WERI-Rb-1 (cell line): ENCODE data around the gene FGFR2.
"Not testable (repeated sequence)": the region's sequence is repeated elsewhere in the genome, so short reads cannot be mapped to it uniquely, and the experiment has no call there.

Experiments used
- DNase-seq: peaks from one replicate; pipeline ENCODE4 v3.0.0-alpha.2; 2020
- H3K27ac ChIP-seq: fragments of 250-450 bp; sonication (Bioruptor Pico); 2 replicates; pipeline ENCODE4 v1.5.1; 2020; ENCODE audit warnings: mild to moderate bottlenecking, moderate library complexity
- H3K27me3 ChIP-seq: fragments of 250-450 bp; sonication (Bioruptor Pico); 2 replicates; pipeline ENCODE4 v1.5.1; 2021; ENCODE audit warnings: mild to moderate bottlenecking, low read depth, moderate library complexity; ENCODE audit not compliant: insufficient read depth, severe bottlenecking
- H3K36me3 ChIP-seq: fragments of 250-450 bp; sonication (Bioruptor Pico); 2 replicates; pipeline ENCODE4 v1.5.1; 2020; ENCODE audit warnings: mild to moderate bottlenecking, moderate library complexity
- H3K4me3 ChIP-seq: 2 replicates; pipeline ENCODE4 v1.5.1; 2011; ENCODE audit warnings: low read depth, mild to moderate bottlenecking, control low read depth, low read length
- H3K9me3 ChIP-seq: fragments of 250-450 bp; sonication (Bioruptor Pico); 2 replicates; pipeline ENCODE4 v1.5.1; 2021; ENCODE audit warnings: mild to moderate bottlenecking, moderate library complexity; ENCODE audit not compliant: severe bottlenecking
- TF ChIP-seq, protein P1 (sequence below): IDR thresholded peaks from 2 replicates; pipeline ENCODE4 v1.5.1; 2011; ENCODE audit warnings: low read depth, mild to moderate bottlenecking, control low read depth, inconsistent platforms, low read length

The FGFR2 gene

DNA sequence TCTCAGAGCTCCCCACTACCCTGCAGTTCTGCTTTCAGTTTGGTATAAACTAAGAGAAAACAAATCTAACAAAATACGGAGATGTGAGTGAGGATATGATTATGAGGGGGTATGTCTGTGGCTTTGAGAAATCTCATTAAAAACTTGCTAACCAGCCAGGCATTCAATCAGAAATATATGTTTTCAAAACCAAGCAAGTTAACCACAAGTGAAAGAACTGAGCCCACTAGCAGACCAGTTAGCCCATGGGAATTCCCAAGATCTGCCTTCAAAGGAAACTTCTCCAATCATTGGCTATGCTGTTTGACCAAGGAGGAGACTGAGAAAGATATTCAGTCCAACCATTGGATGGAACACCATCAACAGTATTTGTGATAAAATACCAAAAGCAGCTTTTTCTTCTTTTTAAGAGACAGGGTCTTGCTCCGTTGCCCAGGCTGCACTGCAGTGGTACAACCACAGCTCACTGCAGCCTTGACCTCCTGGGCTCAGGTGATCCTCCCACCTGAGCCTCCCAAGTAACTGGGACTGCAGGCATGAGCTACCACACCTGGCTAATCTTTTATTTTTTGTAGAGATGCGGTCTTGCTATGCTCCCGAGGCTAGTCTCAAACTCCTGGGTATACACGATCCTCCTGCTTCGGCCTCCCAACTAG is 41.2 kb downstream of the FGFR2 start:
- no peak for DNase-seq
- Histone ChIP-seq H3K9me3 (no peaks in the 10 kb centered on the region), H3K36me3 (no peaks in the 10 kb centered on the region), H3K4me3 (no peak overlapping the region), H3K27ac (no peak overlapping the region), H3K27me3 (no peaks in the 10 kb centered on the region)
- TF ChIP-seq, protein P1, sequence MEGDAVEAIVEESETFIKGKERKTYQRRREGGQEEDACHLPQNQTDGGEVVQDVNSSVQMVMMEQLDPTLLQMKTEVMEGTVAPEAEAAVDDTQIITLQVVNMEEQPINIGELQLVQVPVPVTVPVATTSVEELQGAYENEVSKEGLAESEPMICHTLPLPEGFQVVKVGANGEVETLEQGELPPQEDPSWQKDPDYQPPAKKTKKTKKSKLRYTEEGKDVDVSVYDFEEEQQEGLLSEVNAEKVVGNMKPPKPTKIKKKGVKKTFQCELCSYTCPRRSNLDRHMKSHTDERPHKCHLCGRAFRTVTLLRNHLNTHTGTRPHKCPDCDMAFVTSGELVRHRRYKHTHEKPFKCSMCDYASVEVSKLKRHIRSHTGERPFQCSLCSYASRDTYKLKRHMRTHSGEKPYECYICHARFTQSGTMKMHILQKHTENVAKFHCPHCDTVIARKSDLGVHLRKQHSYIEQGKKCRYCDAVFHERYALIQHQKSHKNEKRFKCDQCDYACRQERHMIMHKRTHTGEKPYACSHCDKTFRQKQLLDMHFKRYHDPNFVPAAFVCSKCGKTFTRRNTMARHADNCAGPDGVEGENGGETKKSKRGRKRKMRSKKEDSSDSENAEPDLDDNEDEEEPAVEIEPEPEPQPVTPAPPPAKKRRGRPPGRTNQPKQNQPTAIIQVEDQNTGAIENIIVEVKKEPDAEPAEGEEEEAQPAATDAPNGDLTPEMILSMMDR, result no peak

DNA sequence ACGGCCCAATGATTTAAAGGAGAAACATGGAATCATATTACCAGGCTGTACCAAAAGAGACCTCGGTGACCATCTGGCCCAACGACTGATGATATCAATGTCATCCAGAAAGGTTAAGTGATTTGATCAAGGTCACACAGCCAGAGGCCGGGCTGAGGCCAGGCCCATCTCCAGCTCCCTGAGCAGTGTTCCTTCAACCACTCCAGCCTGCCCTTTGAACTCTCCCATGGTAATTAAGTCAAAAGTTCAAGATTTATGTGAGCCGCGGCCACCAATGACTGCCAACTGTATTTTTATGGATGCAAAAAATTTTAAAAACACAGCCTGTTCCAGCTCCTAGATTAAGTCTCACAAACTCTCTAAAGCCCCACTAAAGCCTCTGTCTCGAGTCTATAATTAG is 41.8 kb downstream of the FGFR2 start:
- H3K9me3 ChIP-seq, result no peaks in the 10 kb centered on the region
- no peaks in the 10 kb centered on the region for H3K27me3 ChIP-seq
- TF ChIP-seq, protein P1, result no peak
- no peak overlapping the region for H3K4me3 ChIP-seq
- DNase-seq, result peak; percentile 23
- no peaks in the 10 kb centered on the region for H3K36me3 ChIP-seq
- H3K27ac ChIP-seq, result peak overlapping the region; percentile 25; the same call in 1 of the 2 replicates

DNA sequence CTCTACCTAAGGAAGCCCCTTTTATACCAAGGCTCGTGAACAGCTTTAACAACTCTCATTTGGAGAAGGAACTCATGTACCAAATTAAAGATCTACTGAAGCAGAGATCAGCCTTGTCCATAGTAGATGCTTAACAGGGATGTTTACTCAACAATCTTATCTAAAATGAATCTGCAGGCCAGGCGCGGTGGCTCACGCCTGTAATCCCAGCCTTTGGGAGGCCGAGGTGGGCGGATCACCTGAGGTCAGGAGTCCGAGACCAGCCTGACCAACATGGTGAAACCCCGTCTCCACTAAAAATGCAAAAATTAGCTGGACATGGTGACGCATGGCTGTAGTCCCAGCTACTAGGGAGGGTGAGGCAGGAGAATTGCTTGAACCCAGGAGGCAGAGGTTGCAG is 43.3 kb downstream of the FGFR2 start:
- H3K9me3 ChIP-seq, H3K4me3 ChIP-seq, DNase-seq, H3K27me3 ChIP-seq, H3K27ac ChIP-seq: not testable (repeated sequence)
- H3K36me3 ChIP-seq, result peaks cover 10% of the 10 kb centered on the region

DNA sequence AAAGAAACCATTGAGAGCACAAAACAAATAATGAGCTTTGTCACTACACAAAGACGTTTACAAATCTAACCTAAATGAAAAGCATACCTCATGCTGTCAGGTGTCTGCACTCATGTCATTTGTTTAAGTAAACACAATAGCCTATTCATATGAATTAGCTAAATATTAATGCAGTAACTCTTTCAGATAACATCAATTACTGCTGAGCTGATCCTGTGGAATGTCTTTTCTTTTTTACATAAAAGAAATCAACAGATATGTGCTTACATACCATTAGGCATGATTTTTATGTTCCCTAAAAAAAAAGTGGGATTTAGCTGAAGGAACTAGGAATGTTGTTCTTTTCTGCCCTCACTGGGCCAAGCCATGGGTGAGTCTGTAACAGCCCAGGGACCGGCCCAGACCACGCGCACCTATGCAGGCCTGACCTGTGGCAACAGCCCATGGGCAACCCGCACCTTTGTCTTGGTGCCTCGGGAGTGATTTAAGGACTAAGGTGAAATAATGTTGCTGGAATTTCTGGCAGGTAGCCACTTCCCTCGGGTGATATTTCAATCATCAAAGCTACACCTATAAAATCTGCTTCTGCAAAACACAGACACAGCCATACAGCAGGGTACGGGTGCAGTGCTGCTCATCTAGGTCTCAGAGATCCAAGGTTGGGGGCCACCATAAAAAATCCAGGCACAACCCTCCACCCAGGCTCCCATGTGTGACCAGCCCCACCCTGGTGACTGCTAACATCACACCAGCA is 44.6 kb downstream of the FGFR2 start:
- no peak for DNase-seq
- H3K27ac ChIP-seq, result no peak overlapping the region
- TF ChIP-seq, protein P1, result no peak
- peaks cover 20% of the 10 kb centered on the region for H3K36me3 ChIP-seq
- no peak overlapping the region for H3K4me3 ChIP-seq
- no peaks in the 10 kb centered on the region for H3K27me3 ChIP-seq
- no peaks in the 10 kb centered on the region for H3K9me3 ChIP-seq

DNA sequence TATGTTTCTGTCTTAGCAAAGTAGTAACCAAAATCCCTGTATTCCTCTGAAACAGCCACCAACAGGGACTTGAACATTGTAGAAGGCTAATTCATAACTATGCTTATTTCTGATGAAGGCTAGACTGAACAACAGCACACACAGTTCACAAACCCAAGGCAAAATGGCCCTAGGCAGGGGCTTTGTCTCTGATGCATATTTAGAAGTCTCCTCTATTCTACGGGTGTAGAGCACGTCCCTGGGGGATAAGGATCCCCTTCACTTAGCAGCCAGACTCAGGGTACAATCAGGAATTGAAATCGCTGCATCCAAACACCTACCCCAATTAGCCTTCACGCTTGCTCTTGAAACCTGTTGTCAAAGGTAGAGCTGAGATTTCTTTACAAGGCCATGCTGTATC is 45.5 kb downstream of the FGFR2 start:
- TF ChIP-seq, protein P1, result no peak
- Histone ChIP-seq H3K27me3 (no peaks in the 10 kb centered on the region), H3K36me3 (peaks cover 20% of the 10 kb centered on the region), H3K9me3 (no peaks in the 10 kb centered on the region), H3K4me3 (no peak overlapping the region), H3K27ac (no peak overlapping the region)
- DNase-seq, result no peak

DNA sequence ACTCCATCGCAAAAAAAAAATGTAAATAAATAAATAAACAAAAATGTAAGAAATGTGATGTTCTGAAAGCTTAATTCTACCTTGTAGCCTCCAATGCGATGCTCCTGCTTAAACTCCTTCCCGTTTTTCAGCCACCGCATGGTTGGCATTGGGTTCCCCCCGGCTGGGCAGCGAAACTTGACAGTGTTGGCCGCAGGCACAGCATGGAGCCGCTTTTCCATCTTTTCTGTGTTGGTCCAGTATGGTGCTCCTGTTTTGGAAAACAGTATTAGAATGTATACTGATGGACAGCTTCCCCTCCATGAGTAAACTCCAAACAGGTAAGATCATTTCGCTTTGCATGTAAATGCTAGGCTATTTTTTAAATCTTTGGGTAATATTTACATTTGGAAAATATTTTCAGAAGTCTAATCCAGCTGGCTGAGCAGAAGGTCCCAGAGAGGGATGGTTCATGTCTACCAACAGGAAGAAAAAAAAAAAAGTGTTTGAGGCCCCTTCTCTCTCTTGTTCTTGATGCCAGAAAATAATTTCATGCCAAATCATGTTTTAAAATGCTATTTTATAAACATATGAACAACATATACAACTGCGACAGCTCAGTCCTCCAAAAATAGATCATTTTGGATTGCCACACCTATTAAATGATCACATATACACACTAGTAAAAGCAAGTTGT is 46.9 kb downstream of the FGFR2 start:
- no peak overlapping the region for H3K27ac ChIP-seq
- DNase-seq, result no peak
- H3K9me3 ChIP-seq, result no peaks in the 10 kb centered on the region
- TF ChIP-seq, protein P1, result no peak
- no peak overlapping the region for H3K4me3 ChIP-seq
- no peaks in the 10 kb centered on the region for H3K27me3 ChIP-seq
- peaks cover 20% of the 10 kb centered on the region for H3K36me3 ChIP-seq
